ENCODE measurements around the gene MLLT3. TPM values are rescaled to one million over a fixed set of nuclear protein-coding genes. Genes with fewer than 3 reads are reported as not detected.

MLLT3 gene
- total RNA-seq, 1 donor from 2014 or later: 39.1 TPM

DNA sequence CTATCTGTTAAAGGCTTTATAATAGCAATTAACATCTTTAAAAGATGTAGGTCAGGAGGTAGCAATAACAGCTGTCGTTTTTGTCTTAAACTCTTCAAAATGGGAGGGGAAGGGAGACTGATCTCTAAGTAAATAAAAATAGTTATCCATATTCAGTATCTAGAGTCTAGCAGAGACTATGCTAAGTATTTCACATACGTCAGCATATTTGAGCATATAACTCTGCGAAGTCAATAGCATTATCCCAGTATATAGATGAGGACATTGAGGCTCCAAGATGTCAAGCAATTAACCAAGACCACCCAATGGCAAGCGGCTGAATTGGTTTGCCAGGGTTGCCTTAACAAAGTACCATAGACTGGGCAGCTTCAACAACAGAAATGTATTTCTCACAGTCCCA, 316.8 kb downstream of the MLLT3 start:
- Histone ChIP-seq H3F3A (ENCODE audit: low read depth) (peaks cover 7% of the 10 kb centered on the region), H3K9ac (no peak overlapping the region), H3K36me3 (no peaks in the 10 kb centered on the region), H3K27ac (no peak overlapping the region), H3K79me2 (ENCODE audit: low read depth) (no peaks in the 10 kb centered on the region), H4K20me1 (ENCODE audit: low read depth) (no peaks in the 10 kb centered on the region), H3K4me2 (no peak overlapping the region), H3K27me3 (no peaks in the 10 kb centered on the region), H3K9me3 (ENCODE audit: low read depth) (no peaks in the 10 kb centered on the region), H2AFZ (replicated peaks) (no peak overlapping the region), H3K4me3 (no peak overlapping the region), H3K4me1 (peaks cover 36% of the 10 kb centered on the region)
- no peaks in the 10 kb centered on the region for H3K9me3 Mint-ChIP-seq
- no peak for DNase-seq (ENCODE audit: low spot score)
- peaks cover 3% of the 10 kb centered on the region for H3K27me3 Mint-ChIP-seq (ENCODE audit: insufficient read depth, low read depth)
- no peak overlapping the region for H3K4me3 Mint-ChIP-seq
- H3K27ac Mint-ChIP-seq: no peak overlapping the region
- TF ChIP-seq EZH2phosphoT487 (IDR thresholded peaks at IDR 0.05) (no peak), EZH2 (IDR thresholded peaks at IDR 0.05) (no peak)
- TF ChIP-seq, protein P1, sequence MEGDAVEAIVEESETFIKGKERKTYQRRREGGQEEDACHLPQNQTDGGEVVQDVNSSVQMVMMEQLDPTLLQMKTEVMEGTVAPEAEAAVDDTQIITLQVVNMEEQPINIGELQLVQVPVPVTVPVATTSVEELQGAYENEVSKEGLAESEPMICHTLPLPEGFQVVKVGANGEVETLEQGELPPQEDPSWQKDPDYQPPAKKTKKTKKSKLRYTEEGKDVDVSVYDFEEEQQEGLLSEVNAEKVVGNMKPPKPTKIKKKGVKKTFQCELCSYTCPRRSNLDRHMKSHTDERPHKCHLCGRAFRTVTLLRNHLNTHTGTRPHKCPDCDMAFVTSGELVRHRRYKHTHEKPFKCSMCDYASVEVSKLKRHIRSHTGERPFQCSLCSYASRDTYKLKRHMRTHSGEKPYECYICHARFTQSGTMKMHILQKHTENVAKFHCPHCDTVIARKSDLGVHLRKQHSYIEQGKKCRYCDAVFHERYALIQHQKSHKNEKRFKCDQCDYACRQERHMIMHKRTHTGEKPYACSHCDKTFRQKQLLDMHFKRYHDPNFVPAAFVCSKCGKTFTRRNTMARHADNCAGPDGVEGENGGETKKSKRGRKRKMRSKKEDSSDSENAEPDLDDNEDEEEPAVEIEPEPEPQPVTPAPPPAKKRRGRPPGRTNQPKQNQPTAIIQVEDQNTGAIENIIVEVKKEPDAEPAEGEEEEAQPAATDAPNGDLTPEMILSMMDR (IDR thresholded peaks at IDR 0.05): no peak
- no peaks in the 10 kb centered on the region for H3K36me3 Mint-ChIP-seq
- peaks cover 14% of the 10 kb centered on the region for H3K4me1 Mint-ChIP-seq

DNA sequence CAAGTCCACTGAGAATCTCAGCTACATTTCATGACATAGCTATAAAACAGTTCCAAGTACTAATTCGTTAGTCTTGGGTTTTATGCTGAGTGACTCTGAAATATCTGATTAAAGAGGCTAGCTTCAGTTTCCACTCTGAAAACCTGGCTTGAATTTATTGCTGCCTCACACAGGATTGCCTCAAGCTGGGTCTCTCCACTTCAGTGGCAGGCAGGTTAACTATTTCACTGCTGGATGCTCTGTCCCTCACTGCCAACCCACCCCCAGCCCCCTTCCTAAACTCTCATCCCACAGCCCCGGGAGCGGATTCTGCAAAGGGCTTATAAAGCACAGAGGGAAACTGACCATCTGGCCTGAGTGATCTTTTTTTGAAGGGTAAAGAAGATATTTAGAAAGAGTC, 318.3 kb downstream of the MLLT3 start:
- no peak overlapping the region for H3K27ac Mint-ChIP-seq
- Histone ChIP-seq H3K4me1 (peaks cover 36% of the 10 kb centered on the region), H3K27me3 (no peaks in the 10 kb centered on the region), H3K4me2 (peak overlapping the region; percentile 49), H3K9ac (no peak overlapping the region), H3K36me3 (no peaks in the 10 kb centered on the region), H3F3A (ENCODE audit: low read depth) (peaks cover 7% of the 10 kb centered on the region), H2AFZ (replicated peaks) (peak overlapping the region; percentile 74), H3K27ac (no peak overlapping the region), H3K79me2 (ENCODE audit: low read depth) (no peaks in the 10 kb centered on the region), H3K4me3 (no peak overlapping the region), H3K9me3 (ENCODE audit: low read depth) (no peaks in the 10 kb centered on the region), H4K20me1 (ENCODE audit: low read depth) (no peaks in the 10 kb centered on the region)
- no peak for TF ChIP-seq EZH2phosphoT487 (IDR thresholded peaks at IDR 0.05)
- no peak for TF ChIP-seq EZH2 (IDR thresholded peaks at IDR 0.05)
- H3K9me3 Mint-ChIP-seq: no peaks in the 10 kb centered on the region
- peaks cover 3% of the 10 kb centered on the region for H3K27me3 Mint-ChIP-seq (ENCODE audit: insufficient read depth, low read depth)
- no peak for DNase-seq (ENCODE audit: low spot score)
- H3K4me3 Mint-ChIP-seq: no peak overlapping the region
- peaks cover 14% of the 10 kb centered on the region for H3K4me1 Mint-ChIP-seq
- no peaks in the 10 kb centered on the region for H3K36me3 Mint-ChIP-seq

DNA sequence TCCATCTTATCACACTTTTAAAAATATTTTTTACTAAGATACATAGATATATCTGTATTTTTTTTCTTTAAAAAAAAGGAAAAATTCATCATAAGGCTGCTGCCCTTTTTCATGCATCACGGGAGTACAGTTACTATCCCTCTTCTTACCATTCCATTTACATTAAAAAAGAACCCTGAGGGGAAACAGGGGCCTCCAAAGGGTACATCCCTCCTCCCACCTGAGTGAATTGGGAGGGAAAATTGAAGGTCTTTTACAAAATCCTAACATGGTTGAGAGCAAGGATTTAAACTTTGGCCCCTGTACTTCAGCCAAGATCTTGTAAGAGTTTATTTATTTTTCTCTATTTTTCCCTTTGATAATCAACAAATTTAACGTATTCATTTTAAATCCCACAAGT, 319.2 kb downstream of the MLLT3 start:
- peaks cover 3% of the 10 kb centered on the region for H3K27me3 Mint-ChIP-seq (ENCODE audit: insufficient read depth, low read depth)
- H3K79me2 ChIP-seq (ENCODE audit: low read depth): no peaks in the 10 kb centered on the region
- H3K36me3 ChIP-seq: no peaks in the 10 kb centered on the region
- H3K27me3 ChIP-seq: no peaks in the 10 kb centered on the region
- H3K4me1 ChIP-seq: peaks cover 35% of the 10 kb centered on the region
- DNase-seq (ENCODE audit: low spot score): no peak
- no peaks in the 10 kb centered on the region for H3K9me3 ChIP-seq (ENCODE audit: low read depth)
- peak overlapping the region; percentile 74 for H2AFZ ChIP-seq (replicated peaks)
- no peak overlapping the region for H3K4me3 Mint-ChIP-seq
- no peak overlapping the region for H3K9ac ChIP-seq
- no peaks in the 10 kb centered on the region for H3K9me3 Mint-ChIP-seq
- TF ChIP-seq, protein P1 (IDR thresholded peaks at IDR 0.05): no peak
- TF ChIP-seq EZH2 (IDR thresholded peaks at IDR 0.05): no peak
- H3K27ac Mint-ChIP-seq: no peak overlapping the region
- H3K4me1 Mint-ChIP-seq: peaks cover 14% of the 10 kb centered on the region
- H3K4me2 ChIP-seq: peak overlapping the region; percentile 49
- H3K27ac ChIP-seq: no peak overlapping the region
- H3K36me3 Mint-ChIP-seq: no peaks in the 10 kb centered on the region
- H3K4me3 ChIP-seq: no peak overlapping the region
- H3F3A ChIP-seq (ENCODE audit: low read depth): peaks cover 7% of the 10 kb centered on the region
- no peaks in the 10 kb centered on the region for H4K20me1 ChIP-seq (ENCODE audit: low read depth)

DNA sequence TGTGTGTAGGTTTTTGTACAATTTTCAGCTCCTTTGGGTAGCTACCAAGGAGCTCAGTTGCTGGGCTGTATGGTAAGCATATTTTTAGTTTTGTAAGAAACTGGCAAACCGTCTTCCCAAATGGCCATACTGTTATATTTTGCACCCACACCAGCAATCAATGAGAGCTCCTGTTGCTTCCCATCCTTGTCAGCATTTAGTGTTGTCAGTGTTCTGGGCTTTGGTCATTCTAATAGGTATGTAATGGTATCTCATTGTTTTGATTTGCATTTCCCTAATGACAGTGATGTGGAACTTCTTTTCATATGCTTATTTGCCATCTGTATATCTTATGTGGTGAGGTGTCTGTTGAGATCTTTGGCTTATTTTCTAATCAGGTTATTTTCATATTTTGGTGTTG, 320.1 kb downstream of the MLLT3 start:
- Mint-ChIP-seq H3K9me3 (no peaks in the 10 kb centered on the region), H3K27ac (no peak overlapping the region), H3K4me3 (no peak overlapping the region), H3K4me1 (peaks cover 13% of the 10 kb centered on the region), H3K27me3 (ENCODE audit: insufficient read depth, low read depth) (peaks cover 3% of the 10 kb centered on the region), H3K36me3 (no peaks in the 10 kb centered on the region)
- Histone ChIP-seq H3K27ac (no peak overlapping the region), H3K9ac (no peak overlapping the region), H3K9me3 (ENCODE audit: low read depth) (no peaks in the 10 kb centered on the region), H3K4me1 (peaks cover 26% of the 10 kb centered on the region), H3K27me3 (no peaks in the 10 kb centered on the region), H3K79me2 (ENCODE audit: low read depth) (no peaks in the 10 kb centered on the region), H3K36me3 (no peaks in the 10 kb centered on the region), H4K20me1 (ENCODE audit: low read depth) (no peaks in the 10 kb centered on the region), H2AFZ (replicated peaks) (no peak overlapping the region), H3K4me3 (no peak overlapping the region), H3K4me2 (no peak overlapping the region), H3F3A (ENCODE audit: low read depth) (no peaks in the 10 kb centered on the region)
- TF ChIP-seq EZH2 (IDR thresholded peaks at IDR 0.05) (no peak), EZH2phosphoT487 (IDR thresholded peaks at IDR 0.05) (no peak)
- TF ChIP-seq, protein P1 (IDR thresholded peaks at IDR 0.05): no peak
- no peak for DNase-seq (ENCODE audit: low spot score)
